MM.1S (cell line): Measurements from ENCODE around the gene KRTAP5-11.

Experiments used
- DNase-seq: peaks from one replicate; pipeline ENCODE4 v3.0.0-alpha.2; 2015
- H2AFZ ChIP-seq: fragments of 300-600 bp; sonication (generic); 2 replicates; pipeline ENCODE4 v1.6.0; 2016; ENCODE audit warnings: antibody characterized with exemption, low read length
- H3F3A ChIP-seq: fragments of 300-600 bp; sonication (generic); 2 replicates; pipeline ENCODE4 v1.6.1; 2016; ENCODE audit warnings: mild to moderate bottlenecking, antibody characterized with exemption, low read length, moderate library complexity, mixed read lengths; ENCODE audit not compliant: insufficient read depth
- H3K27ac ChIP-seq: fragments of 300-600 bp; sonication (generic); 2 replicates; pipeline ENCODE4 v1.5.1; 2016; ENCODE audit warnings: mild to moderate bottlenecking, low read length
- H3K27me3 ChIP-seq: fragments of 300-600 bp; sonication (generic); replicated peaks from 2 replicates; pipeline ENCODE4 v1.6.0; 2016; ENCODE audit warnings: low read length; ENCODE audit not compliant: insufficient read depth
- H3K36me3 ChIP-seq: fragments of 300-600 bp; sonication (generic); replicated peaks from 2 replicates; pipeline ENCODE4 v1.6.1; 2016; ENCODE audit warnings: mild to moderate bottlenecking, low read length, mixed read lengths; ENCODE audit not compliant: insufficient read depth
- H3K4me1 ChIP-seq: fragments of 300-600 bp; sonication (generic); 2 replicates; pipeline ENCODE4 v1.6.1; 2016; ENCODE audit warnings: low read length, mixed read lengths
- H3K4me2 ChIP-seq: fragments of 300-600 bp; sonication (generic); 2 replicates; pipeline ENCODE4 v1.6.0; 2016; ENCODE audit warnings: low read depth, low read length
- H3K4me3 ChIP-seq: fragments of 300-600 bp; sonication (generic); 2 replicates; pipeline ENCODE4 v1.5.1; 2016; ENCODE audit warnings: low read length, mixed read lengths
- H3K79me2 ChIP-seq: fragments of 300-600 bp; sonication (generic); 2 replicates; pipeline ENCODE4 v1.6.1; 2016; ENCODE audit warnings: mixed run types, low read length, mixed read lengths
- H3K9ac ChIP-seq: fragments of 300-600 bp; sonication (generic); 2 replicates; pipeline ENCODE4 v1.6.1; 2016; ENCODE audit warnings: low read length, mixed read lengths
- H3K9me2 ChIP-seq: fragments of 300-600 bp; sonication (generic); replicated peaks from 2 replicates; pipeline ENCODE4 v1.6.1; 2016; ENCODE audit warnings: mild to moderate bottlenecking, low read length, mixed read lengths; ENCODE audit not compliant: insufficient read depth
- H3K9me3 ChIP-seq: fragments of 300-600 bp; sonication (generic); replicated peaks from 2 replicates; pipeline ENCODE4 v1.6.1; 2016; ENCODE audit warnings: mild to moderate bottlenecking, low read length, mixed read lengths; ENCODE audit not compliant: insufficient read depth
- H4K20me1 ChIP-seq: fragments of 300-600 bp; sonication (generic); 2 replicates; pipeline ENCODE4 v1.6.1; 2016; ENCODE audit warnings: mild to moderate bottlenecking, low read length, moderate library complexity, mixed read lengths; ENCODE audit not compliant: insufficient read depth
- CTCF ChIP-seq: fragments of 300-600 bp; sonication (generic); IDR thresholded peaks from 2 replicates; pipeline ENCODE4 v1.5.1; 2016; ENCODE audit warnings: antibody characterized with exemption, low read length, mixed read lengths
- EZH2 ChIP-seq: fragments of 300-600 bp; sonication (generic); optimal IDR thresholded peaks from 2 replicates; pipeline ENCODE3; 2017; ENCODE audit warnings: low read depth, mild to moderate bottlenecking, antibody characterized with exemption, low read length, mixed read lengths
- EZH2phosphoT487 ChIP-seq: fragments of 300-600 bp; sonication (generic); IDR thresholded peaks from 2 replicates; pipeline ENCODE4 v1.6.1; 2018; ENCODE audit warnings: antibody characterized with exemption, low read length

The KRTAP5-11 gene

GRCh38 chr11:71563406-71563805 lies 19.3 kb downstream of the KRTAP5-11 start:
- Histone ChIP-seq H3K79me2 (no peaks in the 10 kb centered on the region), H3K9me2 (no peaks in the 10 kb centered on the region), H3K27ac (no peak overlapping the region), H2AFZ (no peak overlapping the region), H3F3A (no peaks in the 10 kb centered on the region), H3K9me3 (no peaks in the 10 kb centered on the region), H3K9ac (no peak overlapping the region), H3K4me1 (no peaks in the 10 kb centered on the region), H3K36me3 (no peaks in the 10 kb centered on the region), H3K27me3 (peaks cover 58% of the 10 kb centered on the region), H3K4me2 (no peak overlapping the region), H4K20me1 (no peaks in the 10 kb centered on the region), H3K4me3 (no peak overlapping the region)
- TF ChIP-seq CTCF (peak; percentile 47), EZH2 (no peak)
- peak; percentile 38 for DNase-seq

GRCh38 chr11:71562120-71562519 lies 20.6 kb downstream of the KRTAP5-11 start:
- DNase-seq = no peak
- Histone ChIP-seq H3K9me3 (no peaks in the 10 kb centered on the region), H3K36me3 (no peaks in the 10 kb centered on the region), H3K4me2 (no peak overlapping the region), H3K79me2 (no peaks in the 10 kb centered on the region), H3K9me2 (no peaks in the 10 kb centered on the region), H3K4me1 (no peaks in the 10 kb centered on the region), H3K4me3 (no peak overlapping the region), H4K20me1 (no peaks in the 10 kb centered on the region), H3K27ac (no peak overlapping the region), H3K27me3 (peaks cover 52% of the 10 kb centered on the region), H3K9ac (no peak overlapping the region), H3F3A (no peaks in the 10 kb centered on the region), H2AFZ (no peak overlapping the region)
- TF ChIP-seq EZH2phosphoT487 (no peak), CTCF (no peak), EZH2 (no peak)

- TF ChIP-seq CTCF = no peak
- no peak for TF ChIP-seq EZH2
- TF ChIP-seq EZH2phosphoT487 = no peak
- no peaks in the 10 kb centered on the region for H3K9me3 ChIP-seq
- H3K9ac ChIP-seq = no peak overlapping the region
- no peak overlapping the region for H2AFZ ChIP-seq
- no peaks in the 10 kb centered on the region for H3K36me3 ChIP-seq
- no peaks in the 10 kb centered on the region for H3K79me2 ChIP-seq
- H4K20me1 ChIP-seq = no peaks in the 10 kb centered on the region
- H3K9me2 ChIP-seq = no peaks in the 10 kb centered on the region
- no peak overlapping the region for H3K4me3 ChIP-seq
- H3K27me3 ChIP-seq = peaks cover 46% of the 10 kb centered on the region
- no peak overlapping the region for H3K4me2 ChIP-seq
- DNase-seq = no peak
- H3K27ac ChIP-seq = no peak overlapping the region
- no peaks in the 10 kb centered on the region for H3K4me1 ChIP-seq
- no peaks in the 10 kb centered on the region for H3F3A ChIP-seq
Measured at GRCh38 chr11:71558996-71559395, 23.7 kb downstream of the KRTAP5-11 start.
